ENCODE data around the gene COL23A1.

- TF ChIP-seq, protein P1, sequence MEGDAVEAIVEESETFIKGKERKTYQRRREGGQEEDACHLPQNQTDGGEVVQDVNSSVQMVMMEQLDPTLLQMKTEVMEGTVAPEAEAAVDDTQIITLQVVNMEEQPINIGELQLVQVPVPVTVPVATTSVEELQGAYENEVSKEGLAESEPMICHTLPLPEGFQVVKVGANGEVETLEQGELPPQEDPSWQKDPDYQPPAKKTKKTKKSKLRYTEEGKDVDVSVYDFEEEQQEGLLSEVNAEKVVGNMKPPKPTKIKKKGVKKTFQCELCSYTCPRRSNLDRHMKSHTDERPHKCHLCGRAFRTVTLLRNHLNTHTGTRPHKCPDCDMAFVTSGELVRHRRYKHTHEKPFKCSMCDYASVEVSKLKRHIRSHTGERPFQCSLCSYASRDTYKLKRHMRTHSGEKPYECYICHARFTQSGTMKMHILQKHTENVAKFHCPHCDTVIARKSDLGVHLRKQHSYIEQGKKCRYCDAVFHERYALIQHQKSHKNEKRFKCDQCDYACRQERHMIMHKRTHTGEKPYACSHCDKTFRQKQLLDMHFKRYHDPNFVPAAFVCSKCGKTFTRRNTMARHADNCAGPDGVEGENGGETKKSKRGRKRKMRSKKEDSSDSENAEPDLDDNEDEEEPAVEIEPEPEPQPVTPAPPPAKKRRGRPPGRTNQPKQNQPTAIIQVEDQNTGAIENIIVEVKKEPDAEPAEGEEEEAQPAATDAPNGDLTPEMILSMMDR (conservative IDR thresholded peaks at IDR 0.05; ENCODE audit: low read depth, low read length) = no peak
- TF ChIP-seq EZH2 (IDR thresholded peaks at IDR 0.05; ENCODE audit: low read length, unreplicated experiment) (no peak), EZH2phosphoT487 (IDR thresholded peaks at IDR 0.05; ENCODE audit: borderline replicate concordance, low read length) (no peak)
Observed at GRCh38 chr5:178421699-178422399, 168.3 kb downstream of the COL23A1 start.

Measured in PC-3 (cell line).